GM21529 (cell line): ENCODE results near the gene MGAT2.
"Not testable (repeated sequence)": the region's sequence is repeated elsewhere in the genome, so short reads cannot be mapped to it uniquely, and the experiment has no call there.

ENCODE experiments used
- ATAC-seq: cut with Tn5 transposase; IDR thresholded peaks from one replicate; pipeline ENCODE4 v1.9.1; 2021; ENCODE audit not compliant: unreplicated experiment

Gene MGAT2

GRCh38 chr14:49653508-49653907 lies 32.9 kb downstream of the MGAT2 start:
- ATAC-seq, result no peak

- ATAC-seq, result no peak
Measured at GRCh38 chr14:49654511-49654910, 33.9 kb downstream of the MGAT2 start.

GRCh38 chr14:49657500-49657899 lies 36.9 kb downstream of the MGAT2 start:
- ATAC-seq, result not testable (repeated sequence)

- ATAC-seq, result no peak
Measured at GRCh38 chr14:49659526-49660455, 39.2 kb downstream of the MGAT2 start.

- ATAC-seq, result no peak
Measured at GRCh38 chr14:49670475-49670874, 49.9 kb downstream of the MGAT2 start.
